Measurements from ENCODE around the gene ELK1.
"Not testable (repeated sequence)": the region's sequence is repeated elsewhere in the genome, so short reads cannot be mapped to it uniquely, and the experiment has no call there.

The ELK1 gene

DNA sequence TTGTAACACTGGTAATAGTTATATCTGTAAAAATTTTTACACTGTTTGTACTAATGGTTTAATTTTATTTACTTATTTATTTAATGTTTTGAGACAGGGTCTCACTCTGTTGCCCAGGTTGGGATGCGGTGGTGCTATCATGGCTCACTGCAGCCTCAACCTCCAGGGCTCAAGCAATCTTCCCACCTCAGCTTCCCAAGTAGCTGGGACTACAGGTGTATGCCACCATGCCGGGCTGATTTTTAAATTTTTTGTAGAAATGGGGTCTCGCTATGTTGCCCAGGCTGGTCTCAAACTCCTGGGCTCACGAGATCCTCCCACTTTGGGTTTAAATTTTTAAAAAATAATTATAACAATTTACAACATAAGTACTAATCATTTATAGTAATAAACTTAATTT is 47.2 kb downstream of the ELK1 start:
- not testable (repeated sequence) for H3K4me1 ChIP-seq (ENCODE audit: control insufficient read depth in 5 of 5, insufficient read depth in 5 of 5, low read length in 5 of 5); H3K36me3 ChIP-seq (ENCODE audit: control insufficient read depth in 5 of 5, insufficient read depth in 5 of 5, low read length in 5 of 5); H3K4me3 ChIP-seq (ENCODE audit: low read depth in 1 of 5, low read length in 5 of 5); H3K27ac ChIP-seq (ENCODE audit: low read depth, low read length); H3K27me3 ChIP-seq (ENCODE audit: control insufficient read depth in 5 of 5, insufficient read depth in 4 of 5, low read length in 5 of 5); H3K9ac ChIP-seq (ENCODE audit: low read length in 5 of 5)
- H3K9me3 ChIP-seq (ENCODE audit: control insufficient read depth in 5 of 5, low read length in 5 of 5) = peaks cover 0 to 15% (median 4%) of the 10 kb centered on the region in 5 donors

DNA sequence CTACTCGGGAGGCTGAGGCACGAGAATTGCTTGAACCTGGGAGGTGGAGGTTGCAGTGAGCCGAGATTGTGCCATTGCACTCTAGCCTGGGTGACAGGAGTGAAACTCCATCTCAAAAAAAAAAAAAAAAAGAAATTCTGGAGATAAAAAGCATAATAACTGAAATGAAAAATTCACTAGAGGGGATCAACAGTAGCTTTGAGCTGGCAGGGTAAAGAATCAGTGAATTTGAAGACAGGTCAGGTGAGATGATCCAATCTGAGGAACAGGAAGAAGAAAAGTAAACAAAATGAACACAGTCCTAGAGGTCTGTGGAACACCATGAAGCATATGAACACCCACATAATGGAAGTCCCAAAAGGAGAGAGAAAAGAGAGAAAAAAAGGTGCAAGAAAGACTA is 53.1 kb downstream of the ELK1 start:
- Histone ChIP-seq H3K4me1 (ENCODE audit: control insufficient read depth in 5 of 5, insufficient read depth in 5 of 5, low read length in 5 of 5) (no peaks in the 10 kb centered on the region), H3K27me3 (ENCODE audit: control insufficient read depth in 5 of 5, insufficient read depth in 4 of 5, low read length in 5 of 5) (no peaks in the 10 kb centered on the region), H3K27ac (ENCODE audit: low read depth, low read length) (no peak overlapping the region), H3K9me3 (ENCODE audit: control insufficient read depth in 5 of 5, low read length in 5 of 5) (peaks cover 7 to 23% (median 13%) of the 10 kb centered on the region in 5 donors), H3K4me3 (ENCODE audit: low read depth in 1 of 5, low read length in 5 of 5) (no peak overlapping the region), H3K9ac (ENCODE audit: low read length in 5 of 5) (no peak overlapping the region), H3K36me3 (ENCODE audit: control insufficient read depth in 5 of 5, insufficient read depth in 5 of 5, low read length in 5 of 5) (no peaks in the 10 kb centered on the region)

DNA sequence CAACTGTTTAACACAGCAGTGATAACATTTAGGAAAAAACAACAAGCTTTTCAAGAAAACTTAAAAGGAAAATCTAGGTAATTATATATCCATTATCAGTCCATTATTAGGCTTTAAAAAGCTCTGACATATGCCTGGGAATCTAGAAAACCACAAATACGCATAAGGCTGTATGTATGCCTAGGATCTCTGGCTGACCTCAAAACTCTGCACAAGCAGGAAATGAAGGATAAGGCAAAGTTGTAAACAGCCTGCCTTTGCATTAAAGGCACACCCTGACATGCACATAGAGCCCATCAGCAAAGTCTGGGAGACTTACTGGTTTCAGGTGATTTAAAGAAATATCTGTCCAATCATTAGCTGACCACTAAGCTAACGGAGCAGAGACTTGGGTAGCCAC is 54.1 kb downstream of the ELK1 start:
- Histone ChIP-seq H3K27me3 (ENCODE audit: control insufficient read depth in 5 of 5, insufficient read depth in 4 of 5, low read length in 5 of 5) (no peaks in the 10 kb centered on the region), H3K27ac (ENCODE audit: low read depth, low read length) (no peak overlapping the region), H3K4me1 (ENCODE audit: control insufficient read depth in 5 of 5, insufficient read depth in 5 of 5, low read length in 5 of 5) (no peaks in the 10 kb centered on the region), H3K9ac (ENCODE audit: low read length in 5 of 5) (no peak overlapping the region), H3K4me3 (ENCODE audit: low read depth in 1 of 5, low read length in 5 of 5) (no peak overlapping the region), H3K36me3 (ENCODE audit: control insufficient read depth in 5 of 5, insufficient read depth in 5 of 5, low read length in 5 of 5) (no peaks in the 10 kb centered on the region), H3K9me3 (ENCODE audit: control insufficient read depth in 5 of 5, low read length in 5 of 5) (peaks cover 7 to 22% (median 13%) of the 10 kb centered on the region in 5 donors)

DNA sequence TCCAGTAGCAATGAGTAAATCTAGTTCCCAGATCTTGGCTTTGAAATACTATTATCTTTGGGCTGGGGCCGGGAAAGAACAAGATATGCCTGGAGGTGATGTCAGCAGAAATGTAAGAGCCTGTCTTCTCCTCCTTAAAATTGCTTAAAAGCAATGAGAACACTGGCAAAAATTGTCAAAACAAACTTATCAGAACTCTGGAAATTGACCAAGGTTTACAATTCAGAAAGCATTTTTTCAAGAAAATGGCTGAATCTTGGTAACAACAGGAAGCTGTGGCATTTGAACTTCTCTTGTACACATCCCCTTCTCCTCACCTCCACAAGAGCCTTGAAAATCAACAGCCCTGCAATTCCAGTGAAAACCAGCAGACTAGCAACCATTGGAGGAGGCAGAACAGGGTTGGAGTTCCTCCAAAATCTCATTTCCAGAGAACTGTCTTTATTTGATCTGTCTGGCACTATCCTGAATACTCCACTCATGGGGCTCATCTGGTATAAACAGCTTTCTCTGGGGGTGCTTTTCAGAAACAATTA is 54.6 kb downstream of the ELK1 start:
- Histone ChIP-seq H3K27me3 (ENCODE audit: control insufficient read depth in 5 of 5, insufficient read depth in 4 of 5, low read length in 5 of 5) (peaks cover 0 to 2% (median 0%) of the 10 kb centered on the region in 5 donors), H3K9ac (ENCODE audit: low read length in 5 of 5) (no peak overlapping the region), H3K4me3 (ENCODE audit: low read depth in 1 of 5, low read length in 5 of 5) (no peak overlapping the region), H3K4me1 (ENCODE audit: control insufficient read depth in 5 of 5, insufficient read depth in 5 of 5, low read length in 5 of 5) (no peaks in the 10 kb centered on the region), H3K27ac (ENCODE audit: low read depth, low read length) (no peak overlapping the region), H3K9me3 (ENCODE audit: control insufficient read depth in 5 of 5, low read length in 5 of 5) (peaks cover 7 to 19% (median 13%) of the 10 kb centered on the region in 5 donors), H3K36me3 (ENCODE audit: control insufficient read depth in 5 of 5, insufficient read depth in 5 of 5, low read length in 5 of 5) (no peaks in the 10 kb centered on the region)

DNA sequence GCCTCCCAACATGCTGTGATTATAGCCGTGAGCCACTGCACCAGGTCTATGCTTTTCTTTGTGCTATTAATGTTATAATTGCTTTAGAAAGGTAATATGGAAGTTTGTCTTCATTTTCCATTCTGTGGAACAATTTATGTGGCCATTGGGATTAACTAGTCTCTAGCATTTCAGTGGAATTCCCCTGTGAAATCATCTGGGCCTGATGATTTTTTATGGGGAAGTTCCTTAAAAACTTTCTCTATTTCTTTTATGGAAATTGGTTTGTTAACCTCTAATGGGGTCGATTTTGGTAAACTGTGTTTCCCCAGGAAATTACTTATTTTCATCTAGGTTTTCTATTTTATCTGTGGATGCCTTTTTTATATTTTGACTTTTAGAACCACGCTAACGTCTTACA is 56.8 kb downstream of the ELK1 start:
- Histone ChIP-seq H3K27ac (ENCODE audit: low read depth, low read length) (no peak overlapping the region), H3K9ac (ENCODE audit: low read length in 5 of 5) (no peak overlapping the region), H3K27me3 (ENCODE audit: control insufficient read depth in 5 of 5, insufficient read depth in 4 of 5, low read length in 5 of 5) (peaks cover 0 to 2% (median 0%) of the 10 kb centered on the region in 5 donors), H3K4me1 (ENCODE audit: control insufficient read depth in 5 of 5, insufficient read depth in 5 of 5, low read length in 5 of 5) (no peaks in the 10 kb centered on the region), H3K4me3 (ENCODE audit: low read depth in 1 of 5, low read length in 5 of 5) (no peak overlapping the region), H3K9me3 (ENCODE audit: control insufficient read depth in 5 of 5, low read length in 5 of 5) (peaks cover 4 to 11% (median 8%) of the 10 kb centered on the region in 5 donors), H3K36me3 (ENCODE audit: control insufficient read depth in 5 of 5, insufficient read depth in 5 of 5, low read length in 5 of 5) (no peaks in the 10 kb centered on the region)

DNA sequence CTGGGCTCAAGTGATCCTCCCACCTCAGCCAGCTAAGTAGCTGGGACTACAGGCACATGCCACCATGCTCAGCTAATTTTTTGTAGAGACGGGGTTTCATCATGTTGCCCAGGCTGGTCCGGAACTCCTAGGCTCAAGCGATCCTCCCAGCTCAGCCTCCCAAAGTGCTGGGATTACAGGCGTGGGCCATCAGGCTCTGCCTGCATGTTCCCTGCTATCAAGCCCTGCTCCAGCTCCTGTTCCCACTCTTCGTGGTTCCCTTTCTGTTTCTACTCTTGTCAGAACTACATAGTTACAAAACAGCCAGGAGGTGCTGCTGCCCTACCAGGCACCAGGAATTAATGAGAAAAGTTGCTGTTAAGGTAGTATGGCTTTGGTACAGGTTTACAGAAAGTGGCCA is 59.4 kb downstream of the ELK1 start:
- H3K9me3 ChIP-seq (ENCODE audit: control insufficient read depth in 5 of 5, low read length in 5 of 5) = peaks cover 0 to 4% (median 0%) of the 10 kb centered on the region in 5 donors
- no peaks in the 10 kb centered on the region for H3K4me1 ChIP-seq (ENCODE audit: control insufficient read depth in 5 of 5, insufficient read depth in 5 of 5, low read length in 5 of 5)
- peaks cover 3 to 21% (median 7%) of the 10 kb centered on the region in 5 donors for H3K27me3 ChIP-seq (ENCODE audit: control insufficient read depth in 5 of 5, insufficient read depth in 4 of 5, low read length in 5 of 5)
- peaks cover 0 to 3% (median 0%) of the 10 kb centered on the region in 5 donors for H3K36me3 ChIP-seq (ENCODE audit: control insufficient read depth in 5 of 5, insufficient read depth in 5 of 5, low read length in 5 of 5)
- no peak overlapping the region for H3K4me3 ChIP-seq (ENCODE audit: low read depth in 1 of 5, low read length in 5 of 5)
- H3K27ac ChIP-seq (ENCODE audit: low read depth, low read length) = no peak overlapping the region
- H3K9ac ChIP-seq (ENCODE audit: low read length in 5 of 5) = no peak overlapping the region

DNA sequence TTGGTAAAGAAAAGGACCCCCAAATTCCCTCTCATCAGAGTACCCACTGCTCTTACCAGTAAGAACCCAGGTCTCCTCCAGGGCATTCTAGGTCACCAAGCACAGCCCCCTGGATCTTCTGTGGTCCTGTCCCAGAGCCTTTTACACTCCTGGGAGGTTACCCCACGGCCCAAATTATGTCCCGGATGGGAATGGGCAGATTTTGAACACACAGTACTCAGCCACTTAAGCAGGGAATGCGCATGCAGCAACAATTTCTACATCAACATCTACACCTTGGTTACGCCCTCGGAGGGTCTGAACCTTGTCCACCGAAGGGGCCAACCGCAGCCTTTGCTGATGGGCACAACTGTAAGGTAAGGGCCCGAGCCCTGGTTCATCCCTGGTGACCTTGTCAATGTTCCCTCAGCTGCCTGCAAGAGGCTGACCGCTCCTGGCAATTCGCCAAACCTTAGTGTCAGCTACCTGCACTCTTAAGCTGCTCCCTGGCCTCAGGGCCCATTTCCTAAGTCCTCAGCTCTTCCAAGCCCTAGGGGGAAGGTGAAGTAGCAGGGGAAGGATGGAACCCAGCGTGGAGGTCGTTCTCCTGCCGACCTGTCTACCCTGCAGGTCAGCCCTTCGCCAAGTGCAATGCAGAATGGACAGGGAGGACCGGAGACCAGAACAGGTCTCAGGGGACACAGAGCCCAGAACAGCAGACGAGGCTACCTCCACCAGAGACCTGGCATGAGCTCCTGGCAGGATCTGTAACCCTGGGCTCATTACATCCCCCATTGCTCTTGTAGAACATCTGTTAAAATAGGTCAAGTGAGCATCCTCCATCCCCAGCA is 62.2 kb downstream of the ELK1 start:
- H3K27ac ChIP-seq (ENCODE audit: low read depth, low read length) = no peak overlapping the region
- H3K9me3 ChIP-seq (ENCODE audit: control insufficient read depth in 5 of 5, low read length in 5 of 5) = no peaks in the 10 kb centered on the region
- H3K4me3 ChIP-seq (ENCODE audit: low read depth in 1 of 5, low read length in 5 of 5) = no peak overlapping the region
- peaks cover 4 to 26% (median 14%) of the 10 kb centered on the region in 5 donors for H3K27me3 ChIP-seq (ENCODE audit: control insufficient read depth in 5 of 5, insufficient read depth in 4 of 5, low read length in 5 of 5)
- H3K4me1 ChIP-seq (ENCODE audit: control insufficient read depth in 5 of 5, insufficient read depth in 5 of 5, low read length in 5 of 5) = peaks cover 0 to 3% (median 0%) of the 10 kb centered on the region in 5 donors
- peaks cover 0 to 8% (median 0%) of the 10 kb centered on the region in 5 donors for H3K36me3 ChIP-seq (ENCODE audit: control insufficient read depth in 5 of 5, insufficient read depth in 5 of 5, low read length in 5 of 5)
- no peak overlapping the region for H3K9ac ChIP-seq (ENCODE audit: low read length in 5 of 5)

DNA sequence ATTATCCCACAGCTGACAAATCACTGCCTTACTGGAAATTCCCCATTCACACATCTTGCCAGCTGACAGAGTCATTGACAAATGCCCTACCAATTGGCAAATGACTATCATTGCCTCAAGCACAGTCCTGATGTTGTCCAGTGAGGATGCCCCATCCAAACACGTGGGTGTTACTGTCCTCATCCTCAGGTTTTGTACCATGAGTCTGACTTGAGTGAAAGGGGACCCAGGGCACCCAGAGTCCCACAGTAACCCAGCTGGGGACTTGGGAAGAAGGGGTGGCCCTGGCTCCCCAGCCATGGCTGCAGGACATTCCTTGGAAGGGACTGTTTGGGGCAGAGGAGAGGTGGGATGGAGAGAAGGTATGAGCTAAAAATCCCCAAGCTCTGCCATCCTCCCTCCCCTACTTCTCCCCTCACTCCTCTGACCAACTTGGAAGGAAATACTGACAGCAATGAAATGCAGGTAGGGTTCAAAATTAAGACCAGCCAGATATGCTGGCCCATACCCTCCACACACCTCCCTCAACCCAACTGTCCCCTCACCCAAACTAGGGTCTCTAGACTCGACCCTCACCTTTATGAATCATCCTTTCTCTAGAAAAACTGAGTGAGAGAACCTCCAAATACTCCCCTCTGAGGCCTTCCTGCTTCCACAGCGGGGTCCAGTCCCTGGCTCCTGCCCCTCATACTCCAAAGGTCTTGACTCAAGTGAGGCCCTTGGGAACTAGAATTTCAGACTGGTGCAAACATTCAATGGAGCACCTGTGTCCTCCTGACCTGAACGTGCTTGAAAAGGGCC is 63.1 kb downstream of the ELK1 start:
- H3K9ac ChIP-seq (ENCODE audit: low read length in 5 of 5) = no peak overlapping the region
- H3K9me3 ChIP-seq (ENCODE audit: control insufficient read depth in 5 of 5, low read length in 5 of 5) = no peaks in the 10 kb centered on the region
- peaks cover 0 to 4% (median 0%) of the 10 kb centered on the region in 5 donors for H3K4me1 ChIP-seq (ENCODE audit: control insufficient read depth in 5 of 5, insufficient read depth in 5 of 5, low read length in 5 of 5)
- H3K27me3 ChIP-seq (ENCODE audit: control insufficient read depth in 5 of 5, insufficient read depth in 4 of 5, low read length in 5 of 5) = peaks cover 4 to 26% (median 14%) of the 10 kb centered on the region in 5 donors
- no peak overlapping the region for H3K4me3 ChIP-seq (ENCODE audit: low read depth in 1 of 5, low read length in 5 of 5)
- no peak overlapping the region for H3K27ac ChIP-seq (ENCODE audit: low read depth, low read length)
- H3K36me3 ChIP-seq (ENCODE audit: control insufficient read depth in 5 of 5, insufficient read depth in 5 of 5, low read length in 5 of 5) = peaks cover 0 to 8% (median 0%) of the 10 kb centered on the region in 5 donors

DNA sequence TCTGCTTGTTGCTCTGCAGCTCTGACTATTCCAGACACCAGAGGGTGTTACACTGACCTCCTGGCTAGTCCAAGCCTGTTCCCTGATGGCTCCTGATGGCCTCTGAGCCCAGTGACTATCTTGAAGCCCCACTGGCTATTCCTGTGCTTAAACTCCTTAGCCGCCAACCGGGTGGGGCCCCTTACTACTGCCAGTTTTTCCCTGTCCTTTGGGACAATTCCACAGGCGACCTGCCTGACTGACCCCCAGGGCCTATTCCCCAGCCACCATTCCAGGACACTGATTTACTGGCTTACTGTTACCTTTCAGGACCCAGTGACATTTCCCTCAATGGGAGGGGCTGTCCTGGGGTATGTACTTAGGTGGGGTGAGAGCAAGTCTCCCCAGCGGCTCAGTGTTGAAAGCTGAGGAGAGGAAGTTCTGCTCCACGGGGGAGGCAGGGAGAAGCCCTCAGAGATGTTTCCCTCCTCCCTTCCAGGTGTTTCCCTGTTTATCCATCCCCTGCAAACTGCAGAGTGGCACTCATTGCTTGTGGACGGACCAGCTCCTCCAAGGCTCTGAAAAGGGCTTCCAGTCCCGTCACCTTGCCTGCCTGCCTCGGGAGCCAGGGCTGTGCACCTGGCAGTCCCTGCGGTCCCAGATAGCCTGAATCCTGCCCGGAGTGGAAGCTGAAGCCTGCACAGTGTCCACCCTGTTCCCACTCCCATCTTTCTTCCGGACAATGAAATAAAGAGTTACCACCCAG is 64.1 kb downstream of the ELK1 start:
- no peaks in the 10 kb centered on the region for H3K9me3 ChIP-seq (ENCODE audit: control insufficient read depth in 5 of 5, low read length in 5 of 5)
- no peak overlapping the region for H3K4me3 ChIP-seq (ENCODE audit: low read depth in 1 of 5, low read length in 5 of 5)
- peaks cover 0 to 7% (median 0%) of the 10 kb centered on the region in 5 donors for H3K4me1 ChIP-seq (ENCODE audit: control insufficient read depth in 5 of 5, insufficient read depth in 5 of 5, low read length in 5 of 5)
- peaks cover 4 to 29% (median 18%) of the 10 kb centered on the region in 5 donors for H3K27me3 ChIP-seq (ENCODE audit: control insufficient read depth in 5 of 5, insufficient read depth in 4 of 5, low read length in 5 of 5)
- no peak overlapping the region for H3K9ac ChIP-seq (ENCODE audit: low read length in 5 of 5)
- H3K27ac ChIP-seq (ENCODE audit: low read depth, low read length) = no peak overlapping the region
- peaks cover 0 to 8% (median 0%) of the 10 kb centered on the region in 5 donors for H3K36me3 ChIP-seq (ENCODE audit: control insufficient read depth in 5 of 5, insufficient read depth in 5 of 5, low read length in 5 of 5)
